HG02623 (cell line): ENCODE results near the gene ALDH4A1.
"Not testable (repeated sequence)": the region's sequence is repeated elsewhere in the genome, so short reads cannot be mapped to it uniquely, and the experiment has no call there.

Source experiments
- ATAC-seq: cut with Tn5 transposase; IDR thresholded peaks from one replicate; pipeline ENCODE4 v1.9.1; 2021; ENCODE audit warnings: moderate library complexity; ENCODE audit not compliant: unreplicated experiment

ALDH4A1 gene

DNA sequence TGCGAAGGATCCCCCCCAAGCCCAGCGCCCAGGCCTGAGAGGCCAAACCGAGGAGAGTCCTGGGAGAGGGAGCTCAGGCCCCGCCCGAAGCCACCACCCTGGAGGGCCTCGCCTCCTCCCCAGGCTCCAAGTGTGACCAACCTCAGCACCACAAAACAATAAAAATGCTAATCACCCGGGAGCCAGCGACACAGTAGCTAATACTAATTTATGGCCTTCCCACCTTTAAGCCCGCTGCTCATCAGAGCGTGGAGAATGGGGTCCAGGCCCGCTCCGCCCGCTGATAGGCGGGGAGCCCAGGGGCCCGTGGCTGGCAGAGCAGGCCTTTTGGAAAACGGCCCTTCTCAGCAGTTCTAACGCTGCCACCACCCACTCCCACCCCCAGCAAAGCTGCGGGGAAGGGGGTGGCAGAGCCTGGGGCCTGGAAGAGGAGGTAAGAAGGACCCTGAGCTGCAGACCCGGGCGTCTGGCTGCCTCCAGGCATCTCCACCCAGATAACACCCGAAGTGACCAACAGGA is 22.5 kb downstream of the ALDH4A1 start:
- ATAC-seq, result no peak

DNA sequence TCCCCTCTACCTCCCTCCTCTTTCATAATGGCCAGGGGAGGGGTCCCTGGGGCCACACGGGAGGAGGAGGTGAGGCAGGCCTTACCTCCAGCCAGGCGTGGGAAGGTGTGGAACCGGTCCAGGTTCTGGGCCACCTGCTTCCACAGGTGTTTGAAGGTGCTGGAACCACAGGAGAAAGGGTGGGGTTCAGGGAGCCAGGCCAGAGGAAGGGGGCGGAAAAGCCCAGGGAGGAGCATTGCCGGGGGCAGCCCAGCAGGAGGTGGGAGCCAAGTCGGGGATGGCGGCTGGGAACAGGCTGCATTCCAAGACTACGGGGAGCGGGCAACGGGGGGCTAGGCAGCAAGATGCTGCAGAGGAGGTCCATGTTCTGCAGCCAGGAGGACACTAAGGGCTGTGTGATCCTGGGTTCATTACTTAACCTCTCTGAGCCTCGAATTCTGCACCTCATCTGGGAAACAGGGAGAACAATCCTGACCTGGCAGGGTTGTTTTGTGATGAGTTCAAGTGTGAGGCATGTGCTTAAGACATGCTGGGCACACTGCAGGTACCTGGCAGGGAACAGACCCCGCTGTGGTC is 23.1 kb downstream of the ALDH4A1 start:
- no peak for ATAC-seq

DNA sequence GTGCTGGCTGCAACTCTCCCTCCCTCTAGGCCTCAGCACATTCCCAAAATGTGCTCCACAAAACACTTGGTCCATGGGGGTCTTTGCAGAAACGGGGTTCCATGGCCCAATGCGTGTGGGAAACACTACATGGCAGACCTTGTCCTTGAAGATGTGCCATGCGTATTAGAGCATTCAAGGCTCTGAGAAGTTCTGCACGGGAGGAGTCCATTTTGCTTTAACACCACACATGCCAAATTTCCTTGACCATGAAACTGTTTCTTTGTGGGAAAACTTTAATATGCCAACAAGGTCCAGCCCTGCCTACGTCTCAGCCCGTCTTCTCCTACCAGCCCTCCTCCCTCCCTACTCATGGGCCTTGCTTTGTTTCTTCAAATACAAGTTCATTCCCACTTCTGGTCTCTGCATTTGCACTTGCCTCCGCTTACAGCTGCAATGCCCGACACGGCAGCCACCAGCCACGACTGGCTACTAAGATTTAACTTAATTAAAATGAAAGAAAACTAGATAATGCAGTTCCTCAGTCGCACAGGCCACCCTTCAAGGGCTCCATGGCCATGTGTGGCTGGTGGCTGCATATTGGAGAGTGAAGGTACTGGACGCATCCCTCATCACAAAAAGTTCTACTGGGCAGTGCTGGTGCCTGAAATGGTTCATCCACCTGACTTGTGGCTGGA is 23.7 kb downstream of the ALDH4A1 start:
- no peak for ATAC-seq

GRCh38 chr1:18877282-18877681 is 25.1 kb downstream of the ALDH4A1 start:
- ATAC-seq, result no peak

DNA sequence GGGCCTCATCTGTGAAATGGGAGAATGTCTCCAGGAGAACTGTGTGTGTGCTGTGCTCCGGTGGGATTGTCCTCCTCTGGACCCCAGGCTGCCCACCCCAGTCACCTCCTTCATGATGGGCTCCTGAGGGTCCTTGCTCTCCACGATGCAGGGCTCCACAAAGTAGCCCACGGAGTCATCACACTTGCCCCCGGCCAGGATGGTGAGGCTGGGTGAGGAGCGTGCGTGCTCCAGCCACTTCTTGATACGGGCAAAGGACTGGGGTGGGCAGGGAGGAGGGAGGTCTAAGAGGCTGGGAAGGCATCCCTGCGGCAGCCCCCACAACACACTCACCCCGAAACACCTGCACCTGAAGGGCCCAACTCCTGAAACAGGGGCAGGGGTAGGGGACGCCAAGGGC is 26.1 kb downstream of the ALDH4A1 start:
- ATAC-seq, result no peak

GRCh38 chr1:18875796-18876128 is 26.6 kb downstream of the ALDH4A1 start:
- no peak for ATAC-seq

DNA sequence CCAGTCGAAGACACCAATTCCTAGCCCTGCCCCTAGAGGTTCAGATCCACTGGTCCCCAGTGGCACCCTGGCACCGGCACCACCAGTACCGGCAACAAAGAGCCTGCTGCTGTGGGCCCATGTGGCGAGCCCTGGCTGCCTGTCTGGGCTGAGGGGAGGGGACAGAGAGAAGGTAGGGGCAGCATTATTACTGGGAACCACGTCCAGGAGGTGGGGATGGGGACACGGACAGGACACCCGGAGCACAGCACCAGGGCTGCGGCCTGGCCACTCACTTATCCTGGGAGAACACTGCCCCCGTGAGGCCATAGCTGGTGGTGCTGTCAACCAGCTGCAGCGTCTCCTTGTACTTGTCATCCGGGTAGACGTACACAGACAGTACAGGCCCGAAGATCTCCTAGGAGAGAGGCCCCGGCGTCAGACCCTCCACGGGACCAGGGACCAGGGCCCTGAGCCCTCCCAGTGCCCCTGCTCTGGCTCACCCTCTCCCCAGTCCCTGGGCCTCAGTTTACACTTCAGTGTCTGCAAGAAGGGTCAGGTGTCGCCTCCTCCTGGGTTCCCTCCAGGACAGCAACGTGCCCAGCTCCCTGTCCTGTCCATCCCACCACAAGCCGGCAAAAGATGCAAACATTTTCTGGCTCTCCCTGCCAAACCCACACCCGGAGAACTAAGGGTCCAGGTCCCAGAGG is 27.1 kb downstream of the ALDH4A1 start:
- no peak for ATAC-seq

GRCh38 chr1:18874600-18874999 is 27.8 kb downstream of the ALDH4A1 start:
- no peak for ATAC-seq

GRCh38 chr1:18874036-18874435 is 28.3 kb downstream of the ALDH4A1 start:
- no peak for ATAC-seq

- ATAC-seq, result no peak
Observed at GRCh38 chr1:18872071-18872611, 30.2 kb downstream of the ALDH4A1 start.

DNA sequence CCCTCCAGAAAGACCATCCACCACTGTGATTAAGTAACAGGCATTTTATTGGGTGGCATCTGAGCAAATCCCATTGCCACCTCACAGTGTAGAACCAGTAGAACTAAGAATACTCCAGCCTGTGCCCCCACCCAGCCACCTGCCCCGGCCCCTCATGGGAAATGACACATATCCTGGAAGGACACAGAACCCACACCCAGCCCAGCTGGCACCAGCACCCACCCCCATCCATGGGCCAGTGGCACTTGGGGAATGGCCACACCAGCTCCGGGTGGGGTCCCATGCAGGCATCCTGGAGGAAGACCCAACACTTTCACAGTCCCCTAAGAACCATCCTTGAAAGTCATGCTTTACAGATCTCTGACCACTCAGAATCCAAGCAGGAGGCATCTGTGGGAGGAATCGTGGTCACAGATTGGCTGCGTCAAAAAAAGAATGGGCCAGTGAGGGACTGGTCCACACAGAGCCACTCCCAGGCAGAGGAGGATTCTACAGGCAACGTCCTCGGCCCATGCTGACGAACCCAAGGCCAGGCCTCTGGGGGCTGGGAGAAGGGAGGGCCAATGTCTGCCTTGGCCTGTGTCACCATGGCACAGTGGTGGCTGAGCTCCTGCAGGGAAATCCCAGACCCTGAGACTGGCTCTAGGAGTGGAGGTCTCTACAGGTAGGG is 30.8 kb downstream of the ALDH4A1 start:
- no peak for ATAC-seq

DNA sequence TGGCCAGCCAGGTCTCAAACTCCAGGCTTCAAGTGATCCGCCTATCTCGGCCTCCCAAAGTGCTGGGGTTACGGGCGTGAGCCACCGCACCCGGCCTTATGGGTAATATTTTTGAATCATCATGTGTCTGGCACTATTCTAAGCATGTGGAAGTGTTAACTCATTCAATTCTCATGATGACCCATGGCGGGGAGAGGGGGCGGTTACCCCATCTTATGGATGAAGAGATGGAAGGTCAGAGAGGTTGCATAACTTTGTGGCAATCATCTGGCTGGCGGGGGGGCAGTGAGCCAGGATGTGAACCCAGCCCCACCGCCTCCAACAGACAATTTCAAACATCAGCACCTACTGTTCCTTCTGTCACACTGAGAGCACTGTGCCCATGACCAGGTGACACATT is 31.4 kb downstream of the ALDH4A1 start:
- ATAC-seq, result no peak

DNA sequence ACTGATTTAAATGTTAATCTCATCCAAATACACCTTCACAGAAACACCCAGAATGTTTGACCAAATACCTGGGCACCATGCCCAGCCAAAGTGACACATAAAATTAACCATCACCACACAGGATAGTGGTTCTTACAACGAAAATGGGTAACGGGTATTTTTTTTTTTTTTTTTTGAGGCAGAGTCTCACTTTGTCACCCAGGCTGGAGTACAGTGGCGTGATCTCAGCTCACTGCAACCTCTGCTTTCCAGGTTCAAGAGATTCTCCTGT is 31.8 kb downstream of the ALDH4A1 start:
- ATAC-seq, result not testable (repeated sequence)

GRCh38 chr1:18869847-18870594 is 32.3 kb downstream of the ALDH4A1 start:
- ATAC-seq, result no peak

GRCh38 chr1:18868801-18869424 is 33.4 kb downstream of the ALDH4A1 start:
- ATAC-seq, result no peak

DNA sequence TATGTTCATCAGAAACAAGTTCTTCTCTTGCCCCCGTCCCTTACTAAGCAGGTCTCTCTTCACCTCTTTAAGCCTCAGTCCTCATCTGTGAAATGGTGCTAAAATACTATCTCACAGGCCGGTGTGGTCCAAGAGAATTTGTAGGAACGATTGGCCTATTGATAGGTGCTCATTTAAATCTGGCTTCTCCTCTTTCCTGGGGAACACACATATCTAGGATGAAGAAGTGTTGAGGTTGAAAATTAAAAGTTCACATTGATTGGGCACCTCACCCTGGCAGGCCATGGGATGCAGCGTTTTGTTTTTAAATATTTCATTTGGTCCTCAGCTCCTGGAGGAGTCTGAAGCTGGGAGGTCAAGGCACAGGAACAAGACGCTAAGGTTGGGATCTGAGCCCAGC is 34.0 kb downstream of the ALDH4A1 start:
- ATAC-seq, result no peak

- no peak for ATAC-seq
Observed at GRCh38 chr1:18866846-18867245, 35.5 kb downstream of the ALDH4A1 start.

DNA sequence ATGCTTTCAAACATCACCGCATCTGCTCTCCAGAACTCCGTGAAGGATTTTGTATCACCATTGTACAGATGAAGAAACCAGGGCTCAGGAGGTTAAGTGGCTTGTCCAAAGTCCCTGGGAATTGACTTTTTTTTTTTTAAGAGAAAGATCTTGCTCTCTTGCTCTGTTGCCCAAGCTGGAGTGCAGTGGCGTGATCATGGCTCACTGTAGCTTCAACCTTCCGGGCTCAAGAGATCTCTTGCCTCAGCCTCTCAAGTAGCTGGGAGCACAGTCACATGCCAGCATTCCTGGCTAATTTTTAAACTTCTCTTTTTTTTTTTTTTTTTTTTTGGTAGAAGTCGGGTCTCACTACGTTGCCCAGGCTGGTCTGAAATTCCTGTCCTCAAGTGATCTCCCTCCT is 36.0 kb downstream of the ALDH4A1 start:
- ATAC-seq, result no peak

GRCh38 chr1:18865176-18865575 is 37.2 kb downstream of the ALDH4A1 start:
- ATAC-seq, result no peak

DNA sequence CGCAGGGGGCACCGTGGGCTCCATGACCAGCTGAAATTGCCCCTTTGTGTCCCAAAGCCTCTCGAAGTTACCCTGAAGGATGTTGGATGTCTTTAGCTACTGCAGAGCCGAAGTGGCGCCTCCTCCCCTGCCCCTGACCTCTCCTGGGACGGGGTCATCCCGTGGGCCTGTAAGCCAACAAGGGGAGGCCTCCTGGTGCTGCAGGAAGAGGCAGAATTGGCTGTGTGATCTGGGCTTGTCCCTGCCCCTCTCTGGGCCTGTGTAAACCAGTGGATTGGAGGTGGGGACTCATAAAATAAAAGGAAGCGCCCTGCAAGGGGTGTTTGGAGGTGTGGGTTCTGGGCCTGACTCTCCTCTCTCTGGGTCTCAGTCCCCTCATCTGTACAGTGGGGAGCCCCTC is 40.8 kb downstream of the ALDH4A1 start:
- no peak for ATAC-seq

DNA sequence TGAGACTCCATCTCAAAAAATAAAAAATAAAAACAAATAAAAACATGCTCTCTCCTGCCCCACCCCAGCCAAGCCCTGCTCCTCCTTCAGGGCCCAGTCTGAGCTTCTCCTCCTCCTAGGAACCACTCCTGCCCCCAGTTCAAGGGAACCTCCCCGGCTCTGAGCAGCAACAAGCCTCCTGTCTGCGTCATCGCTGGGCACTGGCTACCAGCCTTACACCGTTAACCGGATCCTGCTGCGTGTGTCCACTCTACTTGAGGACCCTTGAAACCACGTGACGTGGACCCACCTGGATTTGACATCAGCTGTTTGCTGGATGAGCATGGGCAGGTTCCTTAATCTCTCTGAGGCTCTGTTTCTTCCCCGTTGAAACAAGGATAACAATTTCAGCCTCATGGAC is 41.3 kb downstream of the ALDH4A1 start:
- ATAC-seq, result no peak
